ENCODE data around the gene MVK. TPM values are rescaled to one million over a fixed set of nuclear protein-coding genes. Genes with fewer than 3 reads are reported as not detected.

The MVK gene
- total RNA-seq, 4 donors from 2014 or later = 20.9 to 52.0 (median 30.5) TPM

DNA sequence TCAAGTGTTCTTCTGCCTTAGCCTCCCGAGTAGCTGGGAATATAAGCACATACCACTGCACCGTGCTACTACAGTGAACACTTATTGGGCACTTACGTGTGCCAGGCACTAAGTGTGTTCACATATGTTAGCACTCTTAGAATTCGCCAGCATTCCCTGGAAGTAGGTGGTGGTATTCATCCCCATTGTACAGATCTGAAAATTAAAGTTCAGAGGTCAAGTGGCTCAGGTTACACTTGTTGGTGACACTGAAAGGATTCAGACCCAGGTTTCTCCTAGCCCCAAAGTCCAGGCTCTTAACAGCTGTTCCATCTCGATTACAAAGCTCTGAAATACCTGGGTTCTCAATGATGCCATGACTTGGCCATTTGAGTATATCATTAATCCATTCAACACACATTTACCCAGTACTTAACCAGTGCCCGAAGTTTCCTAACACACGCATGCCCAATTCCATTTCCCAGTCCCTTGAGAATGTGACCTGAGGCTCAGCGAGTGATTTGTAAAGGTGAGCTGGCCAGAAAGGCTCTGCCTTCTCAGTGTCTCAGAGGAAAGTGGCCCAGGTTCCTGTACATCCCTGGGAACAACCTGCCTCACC is 4.8 kb downstream of the MVK start:
- no peak for DNase-seq (ENCODE audit: low spot score in 2 of 2)
- H3K4me1 ChIP-seq = peaks cover 0 to 10% (median 9%) of the 10 kb centered on the region in 4 donors
- WGBS, 2 donors = 86 to 87% methylated on average over 8 of the region's 8 CpGs
- no peak overlapping the region for H3K27ac ChIP-seq
- no peaks in the 10 kb centered on the region for H3K9me3 ChIP-seq
- peaks cover 2 to 74% (median 7%) of the 10 kb centered on the region in 3 donors for H3K36me3 ChIP-seq
- TF ChIP-seq, protein P1, sequence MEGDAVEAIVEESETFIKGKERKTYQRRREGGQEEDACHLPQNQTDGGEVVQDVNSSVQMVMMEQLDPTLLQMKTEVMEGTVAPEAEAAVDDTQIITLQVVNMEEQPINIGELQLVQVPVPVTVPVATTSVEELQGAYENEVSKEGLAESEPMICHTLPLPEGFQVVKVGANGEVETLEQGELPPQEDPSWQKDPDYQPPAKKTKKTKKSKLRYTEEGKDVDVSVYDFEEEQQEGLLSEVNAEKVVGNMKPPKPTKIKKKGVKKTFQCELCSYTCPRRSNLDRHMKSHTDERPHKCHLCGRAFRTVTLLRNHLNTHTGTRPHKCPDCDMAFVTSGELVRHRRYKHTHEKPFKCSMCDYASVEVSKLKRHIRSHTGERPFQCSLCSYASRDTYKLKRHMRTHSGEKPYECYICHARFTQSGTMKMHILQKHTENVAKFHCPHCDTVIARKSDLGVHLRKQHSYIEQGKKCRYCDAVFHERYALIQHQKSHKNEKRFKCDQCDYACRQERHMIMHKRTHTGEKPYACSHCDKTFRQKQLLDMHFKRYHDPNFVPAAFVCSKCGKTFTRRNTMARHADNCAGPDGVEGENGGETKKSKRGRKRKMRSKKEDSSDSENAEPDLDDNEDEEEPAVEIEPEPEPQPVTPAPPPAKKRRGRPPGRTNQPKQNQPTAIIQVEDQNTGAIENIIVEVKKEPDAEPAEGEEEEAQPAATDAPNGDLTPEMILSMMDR (IDR thresholded peaks at IDR 0.05) = no peak
- TF ChIP-seq POLR2A (IDR thresholded peaks at IDR 0.05) = no peak
- no peak for TF ChIP-seq EP300 (IDR thresholded peaks at IDR 0.05)
- no peak overlapping the region for H3K4me3 ChIP-seq
- no peaks in the 10 kb centered on the region for H3K27me3 ChIP-seq

DNA sequence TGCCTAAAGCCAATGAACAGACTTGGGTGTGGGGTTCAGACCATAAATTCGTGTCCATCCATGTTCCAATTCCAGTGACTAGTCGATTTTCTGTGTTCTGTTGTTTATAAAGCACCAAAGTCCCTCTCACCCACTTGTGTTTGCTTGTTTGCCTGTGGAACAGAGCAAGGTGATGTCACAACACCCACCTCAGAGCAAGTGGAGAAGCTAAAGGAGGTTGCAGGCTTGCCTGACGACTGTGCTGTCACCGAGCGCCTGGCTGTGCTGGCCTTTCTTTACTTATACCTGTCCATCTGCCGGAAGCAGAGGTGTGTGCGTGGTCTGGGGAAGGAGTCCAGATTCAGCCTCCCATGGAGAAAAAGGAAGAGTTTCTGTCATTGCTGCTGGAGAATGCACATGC is 6.0 kb downstream of the MVK start:
- Histone ChIP-seq H3K36me3 (peaks cover 2 to 85% (median 7%) of the 10 kb centered on the region in 3 donors), H3K9me3 (no peaks in the 10 kb centered on the region), H3K27me3 (no peaks in the 10 kb centered on the region), H3K4me1 (peaks cover 0 to 4% (median 3%) of the 10 kb centered on the region in 4 donors), H3K4me3 (no peak overlapping the region), H3K27ac (no peak overlapping the region)
- DNase-seq (ENCODE audit: low spot score in 2 of 2) = no peak
- 86 to 88% methylated on average over 7 of the region's 7 CpGs for WGBS, 2 donors
- TF ChIP-seq, protein P1 (IDR thresholded peaks at IDR 0.05) = no peak
- TF ChIP-seq POLR2A (IDR thresholded peaks at IDR 0.05) (no peak), EP300 (IDR thresholded peaks at IDR 0.05) (no peak)

DNA sequence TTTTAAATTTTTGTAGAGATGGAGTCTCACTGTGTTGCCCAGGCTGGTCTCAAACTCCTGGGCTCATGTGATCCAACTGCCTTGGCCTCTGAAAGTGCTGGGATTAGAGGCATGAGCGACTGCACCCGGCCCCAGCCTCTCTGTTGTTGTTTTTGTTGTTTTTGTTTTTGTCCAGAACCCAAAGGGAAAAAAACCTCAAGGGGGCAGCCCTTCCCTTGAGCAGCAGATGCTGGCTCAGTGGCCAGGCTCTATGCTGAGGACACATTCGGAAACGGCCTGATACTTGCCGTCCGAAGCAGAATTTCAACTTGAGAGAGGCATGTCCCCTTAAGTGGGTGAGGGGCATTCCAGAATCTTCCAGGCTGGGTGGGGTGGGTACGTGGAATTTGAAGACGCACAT is 6.7 kb downstream of the MVK start:
- no peaks in the 10 kb centered on the region for H3K9me3 ChIP-seq
- peaks cover 2 to 92% (median 7%) of the 10 kb centered on the region in 3 donors for H3K36me3 ChIP-seq
- H3K27ac ChIP-seq = no peak overlapping the region
- 72 to 80% methylated on average over 8 of the region's 8 CpGs for WGBS, 2 donors
- H3K27me3 ChIP-seq = no peaks in the 10 kb centered on the region
- H3K4me1 ChIP-seq = no peaks in the 10 kb centered on the region
- no peak overlapping the region for H3K4me3 ChIP-seq
- DNase-seq (ENCODE audit: low spot score in 2 of 2) = no peak
- TF ChIP-seq, protein P1 (IDR thresholded peaks at IDR 0.05) = no peak
- no peak for TF ChIP-seq POLR2A (IDR thresholded peaks at IDR 0.05)
- no peak for TF ChIP-seq EP300 (IDR thresholded peaks at IDR 0.05)

DNA sequence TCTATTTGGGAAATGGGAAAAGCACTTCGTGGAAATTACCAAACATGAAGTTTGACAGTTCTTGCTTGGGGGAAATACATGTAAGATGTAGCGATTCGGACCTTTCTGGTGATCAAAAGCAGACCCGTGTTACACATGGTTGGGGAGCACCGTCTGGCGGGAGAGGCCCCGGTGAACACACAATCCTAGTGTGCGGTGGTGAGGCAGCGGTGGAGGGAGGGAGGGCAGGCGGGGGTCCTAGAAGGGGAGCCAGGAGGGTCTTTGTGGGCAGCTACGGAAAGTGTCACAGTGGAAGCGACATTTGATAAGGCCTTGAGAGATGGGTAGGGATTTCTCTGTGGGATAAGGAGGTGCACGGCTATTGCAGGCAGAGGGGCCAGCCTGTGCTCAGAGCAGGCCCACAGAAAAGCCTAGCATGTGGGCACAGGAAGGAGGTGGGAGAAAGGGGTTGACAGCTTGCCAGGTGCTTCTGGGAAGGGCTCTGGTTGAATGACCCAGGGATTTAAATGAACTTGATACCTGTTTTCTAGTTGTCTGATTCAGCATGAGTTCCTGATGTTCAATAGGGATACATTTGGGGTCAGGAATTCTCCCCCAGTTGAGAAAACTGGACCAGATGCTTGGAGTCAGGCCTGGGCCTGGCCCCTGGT is 7.2 kb downstream of the MVK start:
- Histone ChIP-seq H3K27me3 (no peaks in the 10 kb centered on the region), H3K4me3 (no peak overlapping the region), H3K27ac (peak overlapping the region in 1 of 4 donors; percentile 32), H3K36me3 (peaks cover 2 to 94% (median 7%) of the 10 kb centered on the region in 3 donors), H3K4me1 (no peaks in the 10 kb centered on the region), H3K9me3 (no peaks in the 10 kb centered on the region)
- TF ChIP-seq POLR2A (IDR thresholded peaks at IDR 0.05) = no peak
- TF ChIP-seq, protein P1 (IDR thresholded peaks at IDR 0.05) = no peak
- TF ChIP-seq EP300 (IDR thresholded peaks at IDR 0.05) = no peak
- WGBS, 2 donors = 78 to 84% methylated on average over 13 of the region's 13 CpGs
- no peak for DNase-seq (ENCODE audit: low spot score in 2 of 2)

DNA sequence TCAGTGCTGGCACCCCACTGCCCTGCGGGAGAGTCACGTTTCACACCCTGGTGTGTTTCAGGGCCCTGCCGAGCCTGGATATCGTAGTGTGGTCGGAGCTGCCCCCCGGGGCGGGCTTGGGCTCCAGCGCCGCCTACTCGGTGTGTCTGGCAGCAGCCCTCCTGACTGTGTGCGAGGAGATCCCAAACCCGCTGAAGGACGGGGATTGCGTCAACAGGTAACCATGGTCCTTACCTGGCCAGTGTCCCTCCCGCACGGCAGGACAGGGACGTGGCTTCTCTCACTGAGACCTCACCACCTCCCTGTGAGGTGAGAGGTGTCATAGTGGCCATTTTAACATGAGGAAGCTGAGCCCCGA is 7.7 kb downstream of the MVK start:
- WGBS, 2 donors = 90 to 91% methylated on average over 17 to 18 of the region's 18 CpGs
- TF ChIP-seq EP300 (IDR thresholded peaks at IDR 0.05) (no peak), POLR2A (IDR thresholded peaks at IDR 0.05) (no peak)
- TF ChIP-seq, protein P1 (IDR thresholded peaks at IDR 0.05) = no peak
- Histone ChIP-seq H3K36me3 (peaks cover 2 to 94% (median 7%) of the 10 kb centered on the region in 3 donors), H3K9me3 (no peaks in the 10 kb centered on the region), H3K4me1 (no peaks in the 10 kb centered on the region), H3K4me3 (no peak overlapping the region), H3K27ac (peak overlapping the region in 2 of 4 donors; percentile 32 to 36), H3K27me3 (no peaks in the 10 kb centered on the region)
- DNase-seq (ENCODE audit: low spot score in 2 of 2) = no peak

Data from tibial nerve (tissue), 4 donors.